Lower lobe of right lung (tissue), 2 donors: Measurements from ENCODE around the gene RPL6. TPM values are rescaled to one million over a fixed set of nuclear protein-coding genes. Genes with fewer than 3 reads are reported as not detected.

ENCODE experiments used
- ATAC-seq, 2 donors: fragments of 200-7000 bp; cut with Tn5 transposase; one replicate each; pipeline ENCODE4 v1.9.1; 2020 to 2022; ENCODE audit warnings: mild to moderate bottlenecking in 2 of 2, moderate library complexity in 2 of 2
- DNase-seq: peaks from one replicate; pipeline ENCODE4 v3.0.0-alpha.2; 2020
- H3K27ac ChIP-seq: fragments of 200-600 bp; one replicate; pipeline ENCODE4 v1.8.0; 2022
- H3K27me3 ChIP-seq: fragments of 200-600 bp; one replicate; pipeline ENCODE4 v1.8.0; 2022; ENCODE audit warnings: low read depth
- H3K36me3 ChIP-seq: fragments of 200-600 bp; one replicate; pipeline ENCODE4 v1.8.0; 2022; ENCODE audit warnings: mild to moderate bottlenecking
- H3K4me1 ChIP-seq: fragments of 200-600 bp; one replicate; pipeline ENCODE4 v1.8.0; 2022
- H3K4me3 ChIP-seq: fragments of 200-600 bp; one replicate; pipeline ENCODE4 v1.8.0; 2022; ENCODE audit warnings: mild to moderate bottlenecking
- H3K9me3 ChIP-seq: fragments of 200-600 bp; one replicate; pipeline ENCODE4 v1.8.0; 2022
- intact Hi-C: fragments of 100-400 bp; cut with DNase I; formaldehyde crosslinking; loops from one replicate; pipeline ENCODE4 v1.11.0; 2022
- total RNA-seq: library from RNA; stranded (reverse); fragmentation: NEBNext Ultra II Directional; extraction: Animal tissue kit (Norgen Biotek cat#: 25700); gene quantifications from one replicate; pipeline ENCODE4 v1.2.1, GENCODE V29; 2021
- TF ChIP-seq, protein P1 (sequence below): fragments of 200-600 bp; IDR thresholded peaks from one replicate; pipeline ENCODE4 v1.8.0; 2022; ENCODE audit warnings: antibody characterized with exemption, mild to moderate bottlenecking
- donor health status: DM: no; HTN: yes; CAD: no; lungs with severe emphysema.

RPL6 gene
- total RNA-seq, 1 donor from 2014 or later, result 896 TPM

DNA sequence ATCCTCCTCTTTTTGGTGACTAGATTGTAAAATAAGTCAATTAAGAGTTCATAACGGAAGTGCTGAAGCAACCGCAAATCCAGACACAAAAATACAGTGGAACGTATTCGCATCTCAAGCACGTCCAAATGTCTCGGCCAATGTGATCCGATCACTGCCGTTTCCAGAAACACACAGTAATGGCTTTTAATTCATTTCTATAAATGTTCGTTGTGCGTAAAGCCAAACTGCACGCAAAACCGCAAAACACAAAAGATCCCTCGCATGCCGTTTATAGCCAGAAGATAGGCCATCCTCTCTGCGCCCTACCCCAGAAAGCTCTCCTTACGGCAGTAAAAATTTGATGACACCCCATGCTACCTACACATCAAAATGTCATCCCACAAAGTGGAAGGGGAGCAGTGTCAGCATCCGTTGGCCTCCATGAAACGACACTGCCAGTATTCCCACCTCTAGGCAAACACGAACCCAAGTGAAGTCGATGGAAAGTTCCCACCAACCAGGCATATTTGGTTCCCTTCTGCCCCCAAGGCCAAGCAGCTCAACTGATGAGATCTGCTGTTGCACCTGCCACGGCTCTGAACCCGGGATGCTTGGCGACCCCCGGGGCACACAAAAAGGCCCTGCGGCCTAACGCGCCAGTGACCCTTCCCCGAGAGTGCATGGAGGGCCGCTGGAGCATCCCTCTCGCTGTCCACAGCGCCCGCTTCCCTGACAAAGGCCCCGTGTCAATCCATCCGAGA is 28.6 kb downstream of the RPL6 start:
- ATAC-seq (no peak), DNase-seq (no peak)
- peaks cover 21% of the 10 kb centered on the region for H3K4me1 ChIP-seq
- H3K9me3 ChIP-seq, result no peaks in the 10 kb centered on the region
- TF ChIP-seq, protein P1, sequence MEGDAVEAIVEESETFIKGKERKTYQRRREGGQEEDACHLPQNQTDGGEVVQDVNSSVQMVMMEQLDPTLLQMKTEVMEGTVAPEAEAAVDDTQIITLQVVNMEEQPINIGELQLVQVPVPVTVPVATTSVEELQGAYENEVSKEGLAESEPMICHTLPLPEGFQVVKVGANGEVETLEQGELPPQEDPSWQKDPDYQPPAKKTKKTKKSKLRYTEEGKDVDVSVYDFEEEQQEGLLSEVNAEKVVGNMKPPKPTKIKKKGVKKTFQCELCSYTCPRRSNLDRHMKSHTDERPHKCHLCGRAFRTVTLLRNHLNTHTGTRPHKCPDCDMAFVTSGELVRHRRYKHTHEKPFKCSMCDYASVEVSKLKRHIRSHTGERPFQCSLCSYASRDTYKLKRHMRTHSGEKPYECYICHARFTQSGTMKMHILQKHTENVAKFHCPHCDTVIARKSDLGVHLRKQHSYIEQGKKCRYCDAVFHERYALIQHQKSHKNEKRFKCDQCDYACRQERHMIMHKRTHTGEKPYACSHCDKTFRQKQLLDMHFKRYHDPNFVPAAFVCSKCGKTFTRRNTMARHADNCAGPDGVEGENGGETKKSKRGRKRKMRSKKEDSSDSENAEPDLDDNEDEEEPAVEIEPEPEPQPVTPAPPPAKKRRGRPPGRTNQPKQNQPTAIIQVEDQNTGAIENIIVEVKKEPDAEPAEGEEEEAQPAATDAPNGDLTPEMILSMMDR, result no peak
- H3K27ac ChIP-seq, result peak overlapping the region; percentile 87
- peak overlapping the region; percentile 96 for H3K4me3 ChIP-seq
- H3K27me3 ChIP-seq, result no peaks in the 10 kb centered on the region
- no peaks in the 10 kb centered on the region for H3K36me3 ChIP-seq
- intact Hi-C loops, result no loop called here

DNA sequence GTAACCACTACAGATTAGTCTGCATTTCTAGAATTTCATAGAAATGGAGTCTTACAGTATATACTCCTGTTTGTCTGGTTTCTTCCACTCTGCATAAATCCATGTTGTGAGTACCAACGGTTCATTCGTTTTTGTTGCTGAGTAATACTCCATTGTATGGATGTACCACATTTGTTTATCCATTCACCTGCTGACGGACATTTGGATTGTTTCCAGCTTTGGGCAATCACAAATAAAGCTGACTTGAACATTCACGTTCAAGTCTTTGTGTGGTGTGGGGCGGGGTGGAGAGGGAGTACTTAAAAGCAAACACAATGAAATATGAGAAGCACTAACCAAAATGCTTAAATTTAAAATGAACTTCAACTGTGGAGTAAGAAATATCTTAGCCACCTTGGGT is 34.3 kb downstream of the RPL6 start:
- H3K9me3 ChIP-seq, result no peaks in the 10 kb centered on the region

DNA sequence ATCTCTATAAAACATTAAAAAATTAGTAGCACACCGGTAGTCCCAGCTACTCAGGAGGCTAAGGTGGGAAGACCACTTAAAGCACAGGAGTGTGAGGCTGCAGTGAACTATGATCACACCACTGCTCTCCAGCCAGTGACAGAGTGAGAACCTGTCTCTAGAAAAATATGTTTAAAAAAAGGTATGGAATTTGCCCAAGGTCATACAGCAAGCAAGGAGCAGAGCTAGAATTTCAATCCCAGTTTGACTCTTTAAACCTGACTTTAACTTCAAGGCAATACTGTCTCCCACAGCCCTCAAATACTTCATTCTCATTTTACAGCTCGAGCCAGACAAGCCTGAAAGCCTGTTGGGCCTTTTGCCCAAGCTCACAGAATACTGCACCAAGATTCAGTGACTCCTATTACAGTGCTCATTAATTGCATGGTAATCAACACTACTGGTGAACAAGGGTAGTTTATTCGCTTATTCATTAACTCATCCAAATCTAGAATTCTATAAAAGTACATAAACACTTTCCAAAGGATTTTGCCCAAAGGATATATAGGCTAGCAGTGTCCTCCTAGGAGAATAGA is 35.2 kb downstream of the RPL6 start:
- intact Hi-C loops, result no loop called here
- ATAC-seq, result no peak
- H3K27me3 ChIP-seq, result no peaks in the 10 kb centered on the region

More for the DNA sequence above, 34.3 kb downstream of the RPL6 start:
- DNase-seq (no peak), ATAC-seq (no peak)
- intact Hi-C loops, result no loop called here
- H3K27me3 ChIP-seq, result no peaks in the 10 kb centered on the region
- H3K27ac ChIP-seq, result no peak overlapping the region
- TF ChIP-seq, protein P1, result no peak
- H3K4me3 ChIP-seq, result no peak overlapping the region
- H3K4me1 ChIP-seq, result peaks cover 5% of the 10 kb centered on the region
- H3K36me3 ChIP-seq, result no peaks in the 10 kb centered on the region

DNA sequence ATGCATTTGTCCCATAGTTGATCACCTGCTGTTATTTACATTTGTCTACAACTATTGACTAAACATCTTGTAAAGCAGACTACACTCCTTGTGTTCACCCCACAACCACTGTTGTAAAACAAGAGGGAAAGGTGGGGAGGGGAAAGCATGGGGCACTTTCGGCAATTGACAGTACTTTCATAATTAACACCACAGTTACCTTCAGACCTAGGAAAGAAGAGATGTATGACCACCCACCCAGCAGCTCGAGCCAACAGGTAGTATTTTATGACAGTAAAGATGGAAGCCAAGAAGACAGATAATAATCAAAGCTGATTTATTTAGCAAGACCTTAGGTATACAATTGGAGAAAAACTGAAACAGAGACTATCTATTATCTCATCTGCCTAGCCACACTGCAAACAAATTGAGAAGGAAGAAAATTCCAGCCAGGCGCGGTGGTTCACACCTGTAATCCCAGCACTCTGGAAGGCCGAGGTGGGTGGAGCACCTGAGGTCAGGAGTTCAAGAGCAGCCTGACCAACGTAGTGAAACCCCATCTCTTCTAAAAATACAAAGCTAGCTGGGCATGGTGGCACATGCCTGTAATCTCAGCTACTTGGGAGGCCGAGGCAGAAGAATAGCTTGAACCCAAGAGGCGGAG is 38.4 kb downstream of the RPL6 start:
- TF ChIP-seq, protein P1, result no peak
- Histone ChIP-seq H3K4me1 (no peaks in the 10 kb centered on the region), H3K27me3 (no peaks in the 10 kb centered on the region), H3K36me3 (no peaks in the 10 kb centered on the region), H3K4me3 (no peak overlapping the region), H3K27ac (no peak overlapping the region), H3K9me3 (no peaks in the 10 kb centered on the region)
- intact Hi-C loops, result no loop called here
- no peak for ATAC-seq
- no peak for DNase-seq

More for the DNA sequence above, 35.2 kb downstream of the RPL6 start:
- no peak overlapping the region for H3K27ac ChIP-seq
- H3K4me1 ChIP-seq, result no peaks in the 10 kb centered on the region
- H3K36me3 ChIP-seq, result no peaks in the 10 kb centered on the region
- TF ChIP-seq, protein P1, result no peak
- no peak overlapping the region for H3K4me3 ChIP-seq
- no peaks in the 10 kb centered on the region for H3K9me3 ChIP-seq
- DNase-seq, result no peak

DNA sequence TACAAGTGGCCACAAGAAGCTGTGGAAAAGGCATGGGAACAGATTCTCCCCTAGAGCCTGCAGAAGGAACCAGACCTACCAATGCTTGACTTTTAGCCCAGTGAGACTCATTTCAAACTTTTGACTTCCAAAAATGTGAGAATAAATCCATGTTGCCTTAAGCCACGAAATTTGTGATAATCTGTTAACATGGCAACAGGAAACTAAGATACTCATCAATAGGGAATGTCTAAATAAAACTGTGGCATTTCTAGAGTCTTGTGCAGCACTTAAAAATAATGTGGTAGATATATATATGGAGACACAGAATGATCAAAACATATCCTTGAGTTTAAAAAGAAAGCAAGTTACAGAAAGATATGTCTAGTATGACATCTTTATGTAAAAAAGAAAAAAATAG is 39.2 kb downstream of the RPL6 start:
- intact Hi-C loops, result no loop called here
- H3K27me3 ChIP-seq, result no peaks in the 10 kb centered on the region

More for the DNA sequence above, 39.2 kb downstream of the RPL6 start:
- TF ChIP-seq, protein P1, result no peak
- Histone ChIP-seq H3K4me1 (no peaks in the 10 kb centered on the region), H3K4me3 (no peak overlapping the region), H3K27ac (no peak overlapping the region), H3K36me3 (no peaks in the 10 kb centered on the region), H3K9me3 (no peaks in the 10 kb centered on the region)
- DNase-seq (no peak), ATAC-seq (no peak)
